Activated B cell treated with CpG ODN at 0.5 μM for 24 hours (primary cell): ENCODE results near the gene GLRX3. TPM values are rescaled to one million over a fixed set of nuclear protein-coding genes. Genes with fewer than 3 reads are reported as not detected.

Experiments used
- ATAC-seq: fragments of 200-7000 bp; cut with Tn5 transposase; one replicate; pipeline ENCODE4 v1.10.0; 2021; ENCODE audit warnings: low read depth, mild to moderate bottlenecking, moderate library complexity
- CTCF ChIA-PET: fragments of 350-600 bp; sonication (Branson Sonifier 250); formaldehyde crosslinking; loops from one replicate; lab custom pipeline; 2021; ENCODE audit warnings: antibody characterized with exemption; lab: Charles Lee
- POLR2A ChIA-PET: fragments of 350-600 bp; sonication (Branson Sonifier 250); formaldehyde crosslinking; loops from one replicate; lab custom pipeline; 2021; ENCODE audit warnings: antibody characterized with exemption; lab: Charles Lee
- DNase-seq: peaks from one replicate; pipeline ENCODE4 v3.0.0; 2022
- H3K27ac Mint-ChIP-seq: one replicate; pipeline ENCODE4 v1.8.0; 2020; ENCODE audit warnings: mixed read lengths
- H3K27me3 Mint-ChIP-seq: one replicate; pipeline ENCODE4 v1.8.0; 2021; ENCODE audit warnings: mixed read lengths
- H3K36me3 Mint-ChIP-seq: one replicate; pipeline ENCODE4 v1.8.0; 2021; ENCODE audit warnings: low read depth, mixed read lengths
- H3K4me1 Mint-ChIP-seq: one replicate; pipeline ENCODE4 v1.8.0; 2021; ENCODE audit warnings: mixed read lengths
- H3K4me3 Mint-ChIP-seq: one replicate; pipeline ENCODE4 v1.8.0; 2020; ENCODE audit warnings: mild to moderate bottlenecking, mixed read lengths
- H3K9me3 Mint-ChIP-seq: one replicate; pipeline ENCODE4 v1.8.0; 2020; ENCODE audit warnings: mixed read lengths
- CTCF ChIP-seq: fragments of 200-600 bp; IDR thresholded peaks from one replicate; pipeline ENCODE4 v1.8.0; 2022; ENCODE audit warnings: antibody characterized with exemption, mild to moderate bottlenecking
- intact Hi-C: fragments of 100-400 bp; cut with micrococcal nuclease; formaldehyde crosslinking; loops from one replicate; pipeline ENCODE4 v1.15.1; 2024
- total RNA-seq: library from RNA; stranded (reverse); gene quantifications from 2 replicates; pipeline ENCODE4 v1.2.3, GENCODE V29; 2022

The GLRX3 gene
- total RNA-seq, 1 donor from 2014 or later, result 80.6 TPM

- Mint-ChIP-seq H3K4me3 (no peak overlapping the region), H3K27ac (no peak overlapping the region), H3K4me1 (no peaks in the 10 kb centered on the region), H3K36me3 (no peaks in the 10 kb centered on the region), H3K27me3 (no peaks in the 10 kb centered on the region), H3K9me3 (no peaks in the 10 kb centered on the region)
- no peak for TF ChIP-seq CTCF
- POLR2A ChIA-PET, result no interaction called here
- DNase-seq, result no peak
- CTCF ChIA-PET, result no interaction called here
- intact Hi-C loops, result no loop called here
- ATAC-seq, result no peak
These were observed 76.6 kb downstream of the GLRX3 start for GRCh38 chr10:130212746-130213145.

- CTCF ChIA-PET, result no interaction called here
- TF ChIP-seq CTCF, result no peak
- POLR2A ChIA-PET, result no interaction called here
- ATAC-seq (no peak), DNase-seq (no peak)
- no peak overlapping the region for H3K4me3 Mint-ChIP-seq
- no peaks in the 10 kb centered on the region for H3K4me1 Mint-ChIP-seq
- no peaks in the 10 kb centered on the region for H3K27me3 Mint-ChIP-seq
- H3K27ac Mint-ChIP-seq, result no peak overlapping the region
- H3K36me3 Mint-ChIP-seq, result no peaks in the 10 kb centered on the region
- no peaks in the 10 kb centered on the region for H3K9me3 Mint-ChIP-seq
- intact Hi-C loops, result no loop called here
These were observed 77.3 kb downstream of the GLRX3 start for GRCh38 chr10:130213286-130214080.

DNA sequence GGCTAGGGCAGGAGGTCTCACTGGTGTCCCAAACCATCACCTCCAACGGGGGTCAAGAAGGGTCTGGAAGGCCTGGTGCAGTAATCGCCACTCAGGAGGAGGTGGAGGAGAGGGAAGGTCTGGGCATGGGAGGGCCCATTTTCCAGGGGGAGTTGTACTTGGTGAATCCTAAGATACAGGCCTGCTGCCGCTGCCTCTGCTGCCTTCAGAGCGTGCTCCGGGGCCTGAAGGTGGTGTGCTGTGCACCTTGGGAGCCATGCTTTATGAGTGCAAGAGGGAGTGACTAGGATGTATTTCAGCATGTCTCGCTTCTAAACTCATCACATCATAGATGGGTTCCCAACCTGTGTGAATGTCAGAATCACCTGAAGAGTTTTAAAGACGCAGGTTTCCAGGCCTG is 78.2 kb downstream of the GLRX3 start:
- intact Hi-C loops, result no loop called here
- H3K4me3 Mint-ChIP-seq, result no peak overlapping the region
- TF ChIP-seq CTCF, result no peak
- ATAC-seq, result no peak
- ChIA-PET POLR2A (no interaction called here), CTCF (no interaction called here)
- no peaks in the 10 kb centered on the region for H3K27me3 Mint-ChIP-seq
- no peak for DNase-seq
- H3K9me3 Mint-ChIP-seq, result no peaks in the 10 kb centered on the region
- H3K36me3 Mint-ChIP-seq, result no peaks in the 10 kb centered on the region
- no peaks in the 10 kb centered on the region for H3K4me1 Mint-ChIP-seq
- H3K27ac Mint-ChIP-seq, result no peak overlapping the region

DNA sequence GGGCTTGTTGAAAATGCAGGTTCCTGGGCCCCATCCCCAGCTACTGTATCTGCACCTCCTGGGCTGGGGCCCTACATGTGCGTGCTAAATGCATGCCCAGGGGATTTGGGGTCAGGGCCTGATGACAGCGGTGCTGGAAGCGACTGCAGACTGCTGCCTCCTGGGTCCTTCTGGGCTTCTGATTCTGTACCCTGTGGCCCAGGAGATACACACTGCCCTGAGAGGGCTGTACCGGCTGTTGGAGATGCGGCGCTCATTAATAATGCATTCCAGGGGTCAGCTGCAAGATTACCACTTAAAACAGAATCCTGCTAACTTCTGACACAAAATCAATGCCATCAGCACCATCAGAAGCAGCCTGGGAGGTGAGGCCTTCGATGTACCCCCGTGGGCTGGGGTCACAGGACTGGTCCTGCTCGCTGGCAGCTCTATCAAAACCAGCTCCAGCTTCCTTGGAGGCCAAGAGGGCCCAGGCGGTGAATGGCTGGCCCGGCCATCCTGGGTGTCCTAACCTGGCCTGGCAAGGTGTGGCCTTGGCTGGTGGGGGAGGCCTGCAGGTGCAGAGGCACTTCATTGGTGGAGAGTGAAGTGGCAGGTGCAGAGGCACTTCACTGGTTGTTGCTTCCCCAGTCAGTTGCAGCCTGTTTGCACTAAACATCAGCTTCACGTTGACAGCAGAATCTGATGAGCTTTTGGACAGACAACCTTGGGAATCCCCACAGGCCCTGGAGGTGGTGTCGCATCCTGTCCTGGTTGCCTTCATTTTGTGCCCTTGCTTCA is 79.2 kb downstream of the GLRX3 start:
- CTCF ChIA-PET, result no interaction called here
- ATAC-seq, result no peak

More for the DNA sequence above, 79.2 kb downstream of the GLRX3 start:
- Mint-ChIP-seq H3K27ac (no peak overlapping the region), H3K36me3 (no peaks in the 10 kb centered on the region), H3K9me3 (no peaks in the 10 kb centered on the region), H3K4me1 (no peaks in the 10 kb centered on the region), H3K27me3 (no peaks in the 10 kb centered on the region), H3K4me3 (no peak overlapping the region)
- DNase-seq, result no peak
- intact Hi-C loops, result no loop called here
- POLR2A ChIA-PET, result no interaction called here
- TF ChIP-seq CTCF, result no peak
